MV-4-11 (cell line): ENCODE measurements around the gene FUT7.

Experiments
- DNase-seq: peaks from one replicate; lab custom pipeline; 2025; lab: John Stamatoyannopoulos, UW

The FUT7 gene

DNA sequence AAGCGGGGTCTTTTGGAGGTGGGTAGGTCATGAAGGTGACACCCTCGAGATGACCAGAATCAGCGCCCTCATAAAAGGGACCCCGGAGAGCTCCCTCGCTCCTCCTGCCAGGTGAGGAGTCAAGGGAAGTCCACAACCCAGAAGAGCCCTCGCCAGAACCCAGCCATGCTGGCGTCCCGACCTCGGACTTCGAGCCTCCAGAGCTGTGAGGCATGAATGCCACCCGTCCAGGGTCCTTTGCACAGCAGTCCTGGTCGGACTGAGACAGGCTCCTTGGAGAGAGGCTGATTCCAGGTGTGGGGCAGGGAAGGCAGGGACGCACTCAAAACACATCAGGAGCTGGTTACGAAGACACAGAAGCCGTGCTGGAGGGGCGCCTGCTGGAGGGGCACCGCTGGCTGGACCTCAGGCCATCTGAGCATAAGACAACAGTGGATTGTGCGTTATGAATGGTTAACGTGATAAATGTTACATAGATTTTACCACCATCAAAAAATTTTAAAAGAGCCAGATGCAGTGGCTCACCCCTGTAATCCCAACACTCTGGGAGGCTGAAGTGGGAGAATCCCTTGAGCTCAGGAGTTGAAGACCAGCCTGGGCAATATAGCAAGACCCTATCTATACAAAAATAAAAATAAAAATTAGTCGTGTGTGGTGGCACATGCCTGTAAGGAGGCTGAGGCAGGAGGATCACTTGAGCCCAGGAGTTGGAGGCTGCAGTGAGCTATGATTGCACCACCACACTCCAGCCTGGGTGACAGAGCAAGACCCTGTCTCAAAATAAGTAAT, 29.8 kb downstream of the FUT7 start:
- no peak for DNase-seq

DNA sequence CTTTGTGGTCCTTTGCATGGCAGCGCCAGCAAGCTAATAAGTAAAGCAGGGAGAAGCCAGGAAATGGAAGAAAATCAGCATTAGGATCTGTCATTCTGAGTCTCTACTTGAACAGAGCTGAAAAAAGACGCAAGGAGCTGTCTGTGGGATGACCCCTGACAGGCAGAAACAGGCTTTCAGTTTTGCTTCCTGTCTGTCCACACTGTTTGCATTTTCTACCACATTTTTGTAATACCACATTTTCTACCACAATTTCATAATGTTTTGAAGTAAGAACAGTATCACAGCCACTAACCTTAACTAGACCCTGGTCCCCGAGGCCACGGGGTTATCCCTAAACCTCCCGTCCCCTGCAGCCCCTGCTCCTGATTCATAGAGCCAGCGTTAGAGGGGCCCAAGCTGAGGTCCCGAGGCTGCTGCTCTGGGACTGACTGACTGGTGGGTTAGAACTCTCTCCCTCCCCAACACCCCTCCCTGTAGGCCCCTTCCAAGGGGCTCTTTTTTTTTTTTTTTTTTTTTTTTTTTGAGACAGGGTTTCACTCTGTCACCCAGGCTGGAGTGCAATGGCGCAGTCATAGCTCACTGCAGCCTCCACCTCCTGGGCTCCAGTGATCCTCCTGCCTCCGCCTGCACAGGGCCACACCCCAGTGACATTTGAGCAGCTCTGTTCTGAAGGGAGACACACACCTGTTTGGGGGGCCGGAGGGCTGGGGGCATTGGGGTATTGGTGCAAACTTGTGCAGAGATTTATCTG, 31.5 kb downstream of the FUT7 start:
- peak; percentile 95 for DNase-seq

DNA sequence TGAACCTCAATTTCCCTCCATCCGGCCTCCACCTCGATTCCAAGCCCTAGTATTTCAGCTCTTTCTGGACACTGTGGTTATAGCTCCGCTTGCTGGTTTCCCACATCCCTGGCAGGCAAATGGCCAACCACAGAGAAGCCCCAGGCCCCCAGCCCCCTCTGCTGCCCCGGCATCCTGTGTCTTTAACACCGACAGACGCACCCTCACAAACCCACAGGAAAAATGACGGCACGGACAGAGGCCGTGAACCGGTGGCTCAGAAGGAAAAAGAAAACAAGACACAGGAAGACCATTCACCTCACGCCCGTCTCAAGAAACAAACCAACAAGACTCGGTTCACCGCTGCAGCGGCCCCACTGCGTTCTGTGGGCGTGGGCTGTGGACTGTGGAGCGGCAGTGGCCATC, 34.1 kb downstream of the FUT7 start:
- DNase-seq, result peak; percentile 6

DNA sequence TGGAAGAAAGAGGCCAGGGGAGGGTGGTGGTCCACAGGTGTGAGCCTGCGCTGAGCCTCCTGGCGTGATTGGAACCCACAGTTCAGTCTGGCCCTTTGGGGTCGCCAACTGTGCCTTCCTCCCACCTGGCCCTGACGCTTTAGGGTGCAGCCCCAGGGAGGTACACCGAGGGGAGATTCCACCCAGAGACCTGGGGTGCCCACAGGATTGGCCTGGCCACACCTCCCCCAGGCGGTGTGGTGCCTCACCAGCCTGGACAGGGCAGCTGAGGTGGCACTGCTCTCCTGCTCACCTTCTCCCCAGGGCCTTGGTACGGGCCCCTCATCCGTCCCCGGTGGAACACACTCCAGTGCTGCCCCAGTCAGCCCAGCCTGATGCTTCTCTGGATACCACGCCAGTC, 34.5 kb downstream of the FUT7 start:
- DNase-seq, result no peak

DNA sequence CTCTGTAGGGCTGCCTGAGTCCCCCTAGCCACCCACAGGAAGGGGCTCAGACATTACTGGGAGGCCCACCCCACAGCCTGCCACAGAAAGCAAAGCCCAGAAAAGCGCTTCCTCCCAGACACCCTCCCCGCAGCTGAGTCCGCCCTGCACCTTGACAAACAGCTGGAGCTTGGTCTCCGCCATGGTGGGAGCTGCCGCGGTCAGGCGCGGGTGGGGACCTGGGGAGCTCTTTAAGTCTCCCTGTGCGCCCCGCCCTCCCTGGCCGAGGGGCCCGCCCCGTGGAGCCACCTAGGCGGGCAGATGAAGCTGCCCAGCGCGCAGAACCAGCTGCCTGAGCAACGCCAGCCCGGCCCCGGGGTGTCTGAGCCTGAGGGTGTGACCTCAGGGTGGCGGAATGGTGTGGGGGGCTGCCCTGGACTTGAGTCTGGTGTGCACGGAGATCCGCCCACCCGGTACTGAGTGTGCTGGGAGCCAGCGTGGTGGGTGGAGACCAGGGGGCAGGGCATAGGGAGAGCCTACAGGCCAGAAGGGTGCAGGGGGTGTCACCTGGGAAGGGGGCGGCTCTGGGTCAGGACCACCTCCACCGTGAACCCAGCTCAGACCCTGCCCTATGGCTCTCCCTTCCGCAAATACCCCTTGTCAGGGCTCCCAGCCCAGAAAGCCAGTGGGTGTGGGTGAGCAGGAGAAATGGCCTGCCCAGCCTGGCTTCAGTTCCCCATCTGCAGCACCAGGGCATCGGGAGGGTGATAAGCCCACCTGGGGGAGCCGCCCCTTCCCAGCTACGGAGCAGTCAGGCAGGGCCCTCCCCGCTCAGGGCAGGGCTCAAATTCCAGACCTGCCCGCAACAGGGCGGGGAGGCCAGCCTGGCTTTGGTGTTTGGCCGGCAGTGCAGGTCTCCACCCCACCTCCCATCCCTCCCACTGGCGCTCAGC, 35.3 kb downstream of the FUT7 start, which contains the start of gene CLIC3:
CLIC3 (minus strand) TSS at position 208 of the 932 bp plus-strand sequence; CDS start at position 183, 25 bp downstream.
- peak; percentile 51 for DNase-seq

DNA sequence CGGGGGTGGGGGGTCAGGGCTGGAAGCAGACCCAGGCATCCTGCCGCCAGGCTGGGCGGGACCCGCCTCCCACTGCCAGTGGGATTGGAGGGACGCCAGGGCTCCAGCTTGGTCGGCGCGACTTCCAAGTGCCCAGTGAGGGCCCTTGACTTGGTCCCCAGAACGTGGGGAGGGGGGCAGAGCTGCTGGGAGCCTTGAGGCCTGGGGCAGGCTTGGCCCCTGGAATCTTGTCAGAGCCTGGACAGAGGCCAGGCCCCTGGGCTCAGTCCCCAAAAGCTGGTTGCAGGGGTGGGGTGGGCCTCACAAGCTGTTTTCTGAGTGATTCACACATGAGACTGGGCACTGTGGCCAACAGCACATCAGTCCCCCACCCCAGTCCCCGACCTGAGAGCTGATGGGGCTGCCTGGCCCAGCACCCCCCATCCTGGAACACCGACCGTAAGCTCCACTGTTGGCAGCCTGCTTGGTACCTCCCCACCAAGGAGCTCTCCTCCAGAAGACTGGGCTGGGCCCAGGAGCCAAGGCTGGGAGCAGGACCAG, 36.0 kb downstream of the FUT7 start:
- DNase-seq, result no peak

DNA sequence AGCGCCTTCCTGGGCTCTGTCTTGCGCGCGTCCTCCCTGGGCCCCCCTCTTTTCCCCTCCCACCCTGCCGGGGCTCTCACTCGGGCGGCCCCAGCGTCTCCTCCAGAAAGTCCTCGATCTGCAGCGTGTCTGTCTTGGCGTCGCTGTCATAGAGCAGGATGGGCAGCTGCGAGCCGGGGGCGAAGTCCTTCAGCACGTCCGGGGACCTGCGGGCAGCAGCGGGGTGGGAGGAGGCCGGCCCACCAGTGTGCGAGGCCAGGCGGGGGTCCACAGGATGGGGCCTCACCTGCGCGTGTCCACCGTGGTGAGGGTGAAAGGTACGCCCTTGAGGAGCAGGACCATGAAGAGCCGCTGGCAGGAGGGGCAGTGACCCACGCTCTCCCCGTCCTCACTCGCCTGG, 36.5 kb downstream of the FUT7 start:
- no peak for DNase-seq

DNA sequence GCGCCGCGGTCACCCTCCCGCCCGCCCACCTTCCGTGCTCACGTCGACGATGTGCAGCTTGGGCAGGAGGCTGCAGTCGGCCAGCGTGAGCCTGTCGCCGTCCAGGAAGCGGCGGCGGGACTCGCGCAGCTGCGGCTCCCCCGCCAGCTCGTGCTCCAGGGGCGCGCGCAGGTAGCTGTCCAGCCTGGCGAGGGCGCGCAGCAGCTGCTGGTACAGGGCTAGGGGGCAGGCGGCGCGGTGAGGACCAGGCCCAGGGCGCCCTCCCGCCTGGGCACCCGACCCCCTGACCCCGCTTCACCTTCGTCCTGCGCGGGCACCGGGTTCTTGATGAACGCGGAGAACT, 37.0 kb downstream of the FUT7 start:
- no peak for DNase-seq

DNA sequence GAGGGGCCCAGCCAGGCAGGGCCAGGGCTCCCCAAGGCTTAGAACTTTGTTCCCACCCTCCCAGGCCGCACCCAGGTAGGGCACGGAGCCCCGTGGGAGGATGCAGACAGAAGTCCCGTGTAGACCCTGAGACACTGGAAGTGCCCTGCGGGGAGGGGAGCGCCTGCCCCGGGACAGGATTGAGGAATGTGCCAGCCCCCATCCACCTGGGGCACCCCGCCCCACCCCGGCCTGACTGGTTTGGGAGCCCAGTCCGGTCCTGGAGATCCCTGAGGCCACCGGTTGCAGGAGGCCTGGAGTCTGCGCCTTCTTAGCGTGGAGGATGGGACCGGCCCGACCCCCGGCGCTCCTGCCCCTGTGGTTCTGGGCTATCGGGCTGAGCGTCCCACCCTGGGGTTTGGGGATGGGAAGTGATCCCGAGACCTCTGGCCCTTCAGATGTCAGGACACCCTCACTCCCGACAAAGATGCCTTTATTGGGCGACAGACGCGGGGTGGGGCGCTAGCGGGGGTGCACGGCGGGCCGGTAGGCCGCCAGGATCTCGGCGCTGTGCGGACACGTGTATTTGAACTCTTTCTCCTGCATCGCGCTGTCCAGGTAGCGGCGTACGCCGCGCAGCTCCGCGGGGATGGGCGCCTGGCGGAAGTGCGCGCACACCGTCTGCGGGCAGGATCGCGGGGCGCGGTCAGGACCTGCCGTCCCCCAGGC, 37.6 kb downstream of the FUT7 start:
- DNase-seq, result no peak

DNA sequence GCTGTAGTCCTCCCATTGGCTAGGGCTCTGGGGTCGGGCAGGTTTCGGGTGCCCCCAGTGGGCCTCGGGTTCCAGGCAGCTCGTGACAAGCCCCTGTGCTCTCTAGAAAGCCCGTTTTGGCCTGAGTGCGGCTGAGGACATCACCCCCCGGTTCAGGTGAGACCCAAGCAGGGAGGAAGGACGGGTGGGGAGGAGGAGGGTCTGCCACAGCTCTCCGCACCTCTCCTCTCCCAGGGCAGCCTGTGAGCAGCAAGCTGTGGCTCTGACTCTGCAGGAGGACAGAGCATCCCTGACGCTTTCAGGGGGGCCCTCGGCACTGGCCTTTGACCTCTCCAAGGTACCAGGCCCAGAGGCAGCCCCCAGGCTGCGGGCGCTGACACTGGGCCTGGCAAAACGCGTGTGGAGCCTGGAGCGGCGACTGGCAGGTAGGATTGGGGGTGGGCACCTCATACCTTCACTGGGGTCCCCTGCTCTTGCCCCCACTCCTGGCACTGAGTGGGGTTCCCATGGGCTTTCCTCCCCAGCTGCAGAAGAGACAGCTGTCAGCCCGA, 39.0 kb downstream of the FUT7 start:
- no peak for DNase-seq

DNA sequence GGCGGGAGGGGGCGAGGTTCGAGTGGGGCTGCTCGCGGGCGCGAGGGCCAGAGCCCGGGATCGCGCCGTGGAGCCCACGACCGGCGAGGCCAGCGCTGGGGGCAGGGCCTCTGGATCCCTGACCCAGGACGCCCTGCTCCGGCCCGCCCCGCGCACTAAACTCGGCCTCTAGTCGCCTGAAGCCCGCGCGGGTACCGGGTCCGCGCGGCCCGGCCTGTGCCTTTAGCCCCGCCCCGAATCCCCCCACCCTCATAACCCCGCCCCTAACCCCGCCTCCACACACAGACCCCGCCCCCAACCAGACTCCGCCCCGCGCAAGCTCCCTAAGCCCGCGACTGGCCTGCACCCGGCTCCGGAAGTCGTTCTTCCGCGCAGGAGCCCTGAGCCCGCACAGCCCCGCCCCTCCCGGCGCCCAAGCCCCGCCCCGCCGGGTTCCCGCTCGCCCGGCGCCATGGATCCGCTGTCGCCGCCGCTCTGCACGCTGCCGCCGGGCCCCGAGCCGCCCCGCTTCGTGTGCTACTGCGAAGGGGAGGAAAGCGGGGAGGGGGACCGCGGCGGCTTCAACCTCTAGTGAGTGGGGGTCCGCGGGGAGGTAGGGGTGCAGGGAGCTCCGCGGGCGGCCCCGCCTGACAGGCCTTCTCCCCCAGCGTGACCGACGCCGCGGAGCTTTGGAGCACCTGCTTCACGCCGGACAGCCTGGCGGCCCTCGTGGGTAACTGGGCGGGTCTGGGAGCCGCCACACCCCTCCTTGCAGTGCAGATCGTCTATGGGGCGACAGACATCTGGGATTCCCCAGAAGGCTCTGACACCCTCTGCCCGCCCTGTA, 39.7 kb downstream of the FUT7 start, which contains the start of gene PAXX:
PAXX (plus strand) TSS at position 430 of the 826 bp plus-strand sequence; CDS start at position 452, 22 bp downstream.
- DNase-seq, result peak; percentile 80

DNA sequence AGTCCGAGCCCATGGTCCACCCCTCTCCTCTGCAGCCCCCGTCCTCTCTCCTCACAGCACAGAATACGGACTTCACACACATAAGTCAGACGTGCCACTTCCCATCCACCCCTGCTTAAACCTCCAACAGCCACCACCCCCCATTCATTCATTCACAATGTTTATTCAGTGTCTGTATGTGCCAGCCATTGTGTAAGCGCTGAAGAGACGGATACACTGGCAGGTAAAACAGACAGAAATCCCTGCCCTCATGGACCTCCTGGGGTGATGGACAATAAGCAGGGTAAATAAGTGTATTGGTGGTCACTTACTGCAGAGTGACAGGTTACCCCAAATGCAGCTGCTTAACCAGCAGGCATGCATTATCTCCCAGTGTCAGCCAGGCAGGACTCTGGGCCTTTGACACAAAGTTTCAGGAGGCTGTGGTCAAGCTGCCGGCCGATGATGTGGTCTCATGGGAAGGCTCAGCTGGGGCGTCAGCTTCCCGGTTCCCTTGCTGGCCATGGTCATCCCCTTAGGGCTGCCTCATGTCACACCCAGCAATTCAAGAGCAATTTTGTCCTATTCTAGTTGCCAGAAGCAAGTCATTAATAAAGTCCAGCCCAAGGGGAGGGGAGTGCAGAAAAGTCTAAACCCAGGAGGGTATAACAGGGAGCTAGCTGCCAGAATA, 41.5 kb downstream of the FUT7 start:
- no peak for DNase-seq

DNA sequence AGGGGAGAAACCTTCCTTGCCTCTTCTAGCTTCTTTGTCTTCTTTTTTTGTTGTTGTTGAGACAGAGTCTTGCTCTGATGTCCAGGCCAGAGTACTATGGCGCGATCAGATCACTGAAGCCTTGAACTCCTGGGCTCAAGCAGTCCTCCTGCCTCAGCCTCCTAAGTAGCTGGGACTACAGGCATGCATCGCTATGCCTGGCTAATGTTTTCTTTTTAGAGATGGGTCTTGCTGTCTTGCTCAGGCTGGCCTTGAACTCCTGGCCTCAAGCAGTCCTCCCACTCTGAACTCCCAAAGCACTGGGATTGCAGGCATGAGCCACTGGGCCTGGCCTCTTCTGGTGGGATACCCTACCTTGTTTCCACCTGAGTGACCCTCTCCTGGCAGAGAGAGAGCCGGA, 43.0 kb downstream of the FUT7 start:
- DNase-seq, result no peak

DNA sequence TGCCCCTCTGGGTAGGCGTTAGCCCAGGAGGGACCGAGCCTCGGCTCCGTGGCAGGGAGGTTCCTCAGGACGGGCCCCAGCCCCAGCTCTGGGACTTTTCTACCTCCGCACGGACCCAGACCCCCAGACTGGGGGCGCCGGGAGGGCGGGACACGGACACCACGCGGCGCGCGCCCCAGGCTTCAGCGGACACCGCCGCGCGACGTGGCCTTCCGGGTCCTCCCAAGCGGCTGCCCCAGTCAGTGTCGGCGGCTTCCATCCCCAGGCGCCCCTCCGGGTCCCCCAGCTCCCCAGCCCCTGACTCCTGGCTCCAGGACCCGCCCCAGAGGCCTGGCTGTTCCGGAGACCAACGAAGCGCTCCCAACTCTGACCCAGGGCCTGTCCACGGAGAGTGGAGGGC, 46.0 kb downstream of the FUT7 start:
- DNase-seq, result no peak

DNA sequence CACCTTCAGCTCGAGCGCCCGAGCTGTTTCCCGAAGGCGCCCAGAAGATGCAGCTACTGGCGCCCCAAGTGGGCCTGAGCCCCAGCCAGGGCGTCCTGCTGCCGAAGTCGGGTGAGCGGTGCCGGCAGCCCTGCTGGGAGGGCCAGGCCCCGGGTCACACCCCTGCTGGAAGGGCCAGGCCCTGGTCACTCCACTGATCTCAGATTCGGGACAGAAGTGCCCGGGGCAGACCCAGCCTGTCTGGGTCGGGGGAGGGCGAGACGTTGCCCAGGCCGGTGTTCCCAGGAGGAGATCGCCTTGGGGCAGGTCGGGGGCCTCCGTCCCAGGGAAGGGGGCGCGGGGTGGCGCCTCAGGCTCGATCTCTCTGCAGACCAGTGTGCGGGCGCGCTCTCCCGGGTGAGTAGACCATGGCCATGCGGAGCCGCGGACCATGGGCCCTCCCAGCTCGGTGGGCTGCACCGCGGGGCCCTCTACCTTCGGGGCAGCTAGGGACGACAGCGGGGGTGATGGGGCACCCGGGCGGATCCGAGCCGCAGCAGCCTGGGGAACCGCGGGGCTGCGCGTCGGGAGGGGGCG, 46.8 kb downstream of the FUT7 start:
- DNase-seq, result no peak

DNA sequence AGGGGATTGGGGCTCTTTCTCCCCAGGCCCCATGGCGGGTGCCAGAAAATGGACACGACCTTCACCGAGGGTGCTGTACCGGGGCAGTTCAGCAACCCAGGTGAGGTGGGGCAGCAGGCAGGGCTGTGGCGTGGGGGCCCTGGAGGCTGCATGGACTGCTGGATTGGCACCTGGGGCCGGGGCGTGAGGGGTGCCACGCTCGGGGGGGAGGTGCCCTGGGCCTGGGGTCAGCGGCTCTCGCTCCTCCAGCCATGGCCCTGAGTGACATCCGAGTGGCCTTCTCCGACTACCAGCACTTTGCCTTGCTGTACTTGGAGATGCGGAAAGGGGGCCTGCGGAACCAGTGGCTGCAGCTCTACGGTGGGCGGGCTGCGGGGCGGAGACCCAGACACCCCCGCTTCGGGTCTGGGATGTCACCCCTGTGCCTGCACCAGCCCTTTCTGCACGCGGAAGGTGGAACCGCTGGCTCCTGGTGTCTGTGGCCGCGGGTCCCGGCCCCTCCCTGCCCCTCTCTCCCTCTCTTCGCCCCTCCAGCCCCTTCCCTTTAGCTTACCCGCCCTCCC, 47.3 kb downstream of the FUT7 start:
- no peak for DNase-seq

DNA sequence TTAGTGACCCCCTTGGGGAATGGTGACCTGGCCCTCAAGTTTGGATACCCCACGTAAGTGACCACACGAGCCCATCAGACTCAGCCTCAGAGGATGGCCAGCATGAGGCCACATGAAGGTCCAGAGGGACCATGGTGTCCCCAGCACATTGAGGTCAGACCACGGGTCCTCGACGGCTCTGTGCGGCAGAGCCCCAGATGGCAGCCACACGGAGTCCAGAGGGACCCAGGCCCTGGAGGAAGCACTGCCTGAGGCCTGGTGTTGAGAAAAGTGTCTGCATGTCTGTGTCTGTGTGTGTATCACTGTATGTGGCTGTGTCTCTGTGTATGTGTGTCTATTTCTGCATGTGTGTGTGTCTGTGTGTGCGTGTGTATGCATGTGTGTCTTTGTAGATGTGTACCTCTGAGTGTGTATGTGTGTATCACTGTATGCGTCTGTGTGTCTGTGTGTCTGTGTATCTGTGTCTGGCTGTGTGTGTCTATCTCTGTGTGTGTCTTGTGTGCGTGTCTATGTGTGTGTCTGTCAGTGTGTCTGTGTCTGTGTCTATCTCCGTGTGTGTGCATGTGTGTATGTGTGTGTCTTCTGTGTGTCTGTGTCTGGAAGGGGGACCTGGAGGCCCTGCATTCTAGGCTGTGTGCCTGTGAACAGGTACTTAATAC, 48.1 kb downstream of the FUT7 start:
- no peak for DNase-seq

DNA sequence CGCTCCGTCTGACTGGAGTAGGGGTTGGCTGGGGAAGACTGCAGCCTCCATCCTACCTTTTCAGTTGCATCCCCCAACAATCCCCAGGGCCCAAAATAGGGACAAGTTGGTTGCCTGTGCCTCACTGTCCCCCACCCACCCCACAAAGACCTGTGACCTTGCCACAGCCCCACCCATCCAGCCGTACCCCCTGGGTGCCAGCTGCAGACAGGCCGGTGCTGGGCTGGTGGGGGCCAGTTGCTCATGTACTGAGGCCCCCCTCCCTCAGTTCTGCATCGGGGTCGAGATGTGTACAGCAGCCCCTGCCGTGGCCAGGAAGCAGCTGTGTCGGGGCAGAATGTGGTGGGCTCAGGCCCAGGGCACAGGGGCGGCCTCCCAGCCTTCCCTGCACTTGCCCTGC, 48.7 kb downstream of the FUT7 start:
- no peak for DNase-seq
